Caco-2 (cell line): Measurements from ENCODE around the gene C22orf23. TPM values are rescaled to one million over a fixed set of nuclear protein-coding genes. Genes with fewer than 3 reads are reported as not detected.

Experiments
- BruUV-seq: library from RNA; stranded (reverse); fragments of 400-500 nt; replicated peaks from 2 replicates; lab custom pipeline; 2021; lab: Mats Ljungman, UMichigan
- CTCF ChIA-PET: fragments of 300-600 bp; sonication (Branson Sonifier 250); formaldehyde crosslinking; loops from one replicate; lab custom pipeline; 2022; ENCODE audit warnings: antibody characterized with exemption; lab: Charles Lee
- POLR2A ChIA-PET: fragments of 300-600 bp; sonication (Branson Sonifier 250); formaldehyde crosslinking; loops from one replicate; lab custom pipeline; 2022; ENCODE audit warnings: antibody characterized with exemption; lab: Charles Lee
- DNase-seq, 2 experiments: peaks; one replicate each; pipeline versions ENCODE4 v3.0.0 to v3.0.0-alpha.2; 2020 to 2022
- H3K27me3 ChIP-seq: replicated peaks from 2 replicates; pipeline ENCODE4 v1.6.0; 2011; ENCODE audit warnings: low read length; ENCODE audit not compliant: control insufficient read depth, insufficient read depth
- H3K36me3 ChIP-seq: 2 replicates; pipeline ENCODE4 v1.5.1; 2011; ENCODE audit warnings: low read length; ENCODE audit not compliant: control insufficient read depth, insufficient read depth
- H3K4me1 ChIP-seq: fragments of 250-450 bp; sonication (Bioruptor Pico); 2 replicates; pipeline ENCODE4 v1.5.1; 2020; ENCODE audit warnings: mild to moderate bottlenecking
- H3K4me3 ChIP-seq: 2 replicates; pipeline ENCODE4 v1.5.1; 2011; ENCODE audit warnings: low read depth, mild to moderate bottlenecking, control low read depth, low read length
- H3K9me3 ChIP-seq: fragments of 250-450 bp; sonication (Bioruptor Pico); 2 replicates; pipeline ENCODE4 v1.5.1; 2020; ENCODE audit warnings: mild to moderate bottlenecking, moderate library complexity
- H3K27ac Mint-ChIP-seq: one replicate; pipeline ENCODE4 v1.8.0; 2022; ENCODE audit warnings: mixed read lengths; ENCODE audit not compliant: unreplicated experiment
- H3K27me3 Mint-ChIP-seq: one replicate; pipeline ENCODE4 v1.8.0; 2022; ENCODE audit warnings: mixed read lengths; ENCODE audit not compliant: insufficient read depth, unreplicated experiment
- H3K36me3 Mint-ChIP-seq: one replicate; pipeline ENCODE4 v1.8.0; 2022; ENCODE audit warnings: mild to moderate bottlenecking, mixed read lengths; ENCODE audit not compliant: insufficient read depth, unreplicated experiment
- H3K4me1 Mint-ChIP-seq: one replicate; pipeline ENCODE4 v1.8.0; 2022; ENCODE audit warnings: low read depth, mixed read lengths; ENCODE audit not compliant: unreplicated experiment
- H3K4me3 Mint-ChIP-seq: one replicate; pipeline ENCODE4 v1.8.0; 2022; ENCODE audit warnings: mild to moderate bottlenecking, moderate library complexity, mixed read lengths; ENCODE audit not compliant: unreplicated experiment
- H3K9me3 Mint-ChIP-seq: one replicate; pipeline ENCODE4 v1.8.0; 2022; ENCODE audit warnings: mixed read lengths; ENCODE audit not compliant: unreplicated experiment
- intact Hi-C: fragments of 100-400 bp; cut with micrococcal nuclease; formaldehyde crosslinking; loops from one replicate; pipeline ENCODE4 v1.10.0; 2022; ENCODE audit not compliant: unreplicated experiment
- total RNA-seq: library from RNA; stranded (reverse); gene quantifications from 2 replicates; pipeline ENCODE4 v1.2.3, GENCODE V29; 2022
- TF ChIP-seq, protein P1 (sequence below), 2 experiments: fragments of 200-600 bp in 1 of 2; IDR thresholded peaks; 1 replicate in 1 of 2; 2 replicates in 1 of 2; pipeline versions ENCODE4 v1.5.1 to v1.8.0; 2011 to 2022; ENCODE audit warnings: antibody characterized with exemption in 1 of 2, control low read depth in 1 of 2, inconsistent platforms in 1 of 2, low read depth in 1 of 2, low read length in 1 of 2, mild to moderate bottlenecking in 1 of 2, moderate library complexity in 1 of 2; ENCODE audit not compliant: insufficient read depth in 1 of 2, severe bottlenecking in 1 of 2, unreplicated experiment in 1 of 2

The C22orf23 gene
- total RNA-seq, 1 experiment from 2014 or later: not detected

GRCh38 chr22:37916311-37916710 lies 37.1 kb downstream of the C22orf23 start:
- Histone ChIP-seq H3K4me3 (no peak overlapping the region), H3K9me3 (no peaks in the 10 kb centered on the region), H3K36me3 (peaks cover 3% of the 10 kb centered on the region), H3K4me1 (no peaks in the 10 kb centered on the region), H3K27me3 (no peaks in the 10 kb centered on the region)
- Mint-ChIP-seq H3K27me3 (no peaks in the 10 kb centered on the region), H3K4me3 (no peak overlapping the region), H3K9me3 (no peaks in the 10 kb centered on the region), H3K4me1 (no peaks in the 10 kb centered on the region), H3K27ac (no peak overlapping the region), H3K36me3 (peaks cover 46% of the 10 kb centered on the region)
- ChIA-PET POLR2A (no interaction called here), CTCF (no interaction called here)
- BruUV-seq: no TSS peak
- intact Hi-C loops: no loop called here
- TF ChIP-seq, protein P1, sequence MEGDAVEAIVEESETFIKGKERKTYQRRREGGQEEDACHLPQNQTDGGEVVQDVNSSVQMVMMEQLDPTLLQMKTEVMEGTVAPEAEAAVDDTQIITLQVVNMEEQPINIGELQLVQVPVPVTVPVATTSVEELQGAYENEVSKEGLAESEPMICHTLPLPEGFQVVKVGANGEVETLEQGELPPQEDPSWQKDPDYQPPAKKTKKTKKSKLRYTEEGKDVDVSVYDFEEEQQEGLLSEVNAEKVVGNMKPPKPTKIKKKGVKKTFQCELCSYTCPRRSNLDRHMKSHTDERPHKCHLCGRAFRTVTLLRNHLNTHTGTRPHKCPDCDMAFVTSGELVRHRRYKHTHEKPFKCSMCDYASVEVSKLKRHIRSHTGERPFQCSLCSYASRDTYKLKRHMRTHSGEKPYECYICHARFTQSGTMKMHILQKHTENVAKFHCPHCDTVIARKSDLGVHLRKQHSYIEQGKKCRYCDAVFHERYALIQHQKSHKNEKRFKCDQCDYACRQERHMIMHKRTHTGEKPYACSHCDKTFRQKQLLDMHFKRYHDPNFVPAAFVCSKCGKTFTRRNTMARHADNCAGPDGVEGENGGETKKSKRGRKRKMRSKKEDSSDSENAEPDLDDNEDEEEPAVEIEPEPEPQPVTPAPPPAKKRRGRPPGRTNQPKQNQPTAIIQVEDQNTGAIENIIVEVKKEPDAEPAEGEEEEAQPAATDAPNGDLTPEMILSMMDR (IDR thresholded peaks at IDR 0.05; ENCODE audit: insufficient read depth in 1 of 2, low read depth in 1 of 2, low read length in 1 of 2, severe bottlenecking in 1 of 2, unreplicated experiment in 1 of 2): no peak
- DNase-seq: no peak

DNA sequence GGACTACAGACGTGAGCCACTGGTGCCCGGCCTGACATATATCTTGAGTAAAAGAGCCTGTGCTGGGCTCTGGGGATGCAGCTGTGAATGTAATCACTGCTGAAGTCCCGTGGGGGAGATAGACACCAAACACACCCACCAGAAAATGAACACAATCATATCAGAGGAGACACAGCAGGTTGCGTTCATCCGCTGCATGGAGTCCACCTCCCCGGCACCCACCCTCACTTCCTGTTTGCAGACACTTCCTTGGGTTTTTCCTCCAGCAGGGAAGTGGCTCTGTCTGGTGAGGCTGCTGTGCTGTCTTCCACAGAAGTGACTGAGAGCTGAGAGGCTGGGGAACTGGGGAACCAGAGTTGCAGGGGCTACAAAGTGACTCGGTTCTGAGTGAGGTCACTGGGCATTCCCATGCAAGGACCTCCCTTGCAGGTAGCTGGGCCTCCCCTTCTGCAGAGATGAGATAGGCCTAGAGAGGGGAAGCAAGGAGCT lies 40.1 kb downstream of the C22orf23 start:
- Mint-ChIP-seq H3K4me3 (no peak overlapping the region), H3K36me3 (peaks cover 32% of the 10 kb centered on the region), H3K27me3 (no peaks in the 10 kb centered on the region), H3K27ac (no peak overlapping the region), H3K4me1 (no peaks in the 10 kb centered on the region), H3K9me3 (no peaks in the 10 kb centered on the region)
- H3K4me1 ChIP-seq: no peaks in the 10 kb centered on the region
- BruUV-seq: no TSS peak
- TF ChIP-seq, protein P1 (IDR thresholded peaks at IDR 0.05; ENCODE audit: insufficient read depth in 1 of 2, low read depth in 1 of 2, low read length in 1 of 2, severe bottlenecking in 1 of 2, unreplicated experiment in 1 of 2): no peak
- POLR2A ChIA-PET: no interaction called here
- intact Hi-C loops: no loop called here
- CTCF ChIA-PET: no interaction called here
- H3K27me3 ChIP-seq: no peaks in the 10 kb centered on the region
- H3K4me3 ChIP-seq: no peak overlapping the region
- no peaks in the 10 kb centered on the region for H3K9me3 ChIP-seq
- no peak for DNase-seq
- H3K36me3 ChIP-seq: peaks cover 1% of the 10 kb centered on the region; the same call in 1 of the 2 replicates

- Mint-ChIP-seq H3K36me3 (peaks cover 29% of the 10 kb centered on the region), H3K4me1 (peaks cover 9% of the 10 kb centered on the region), H3K27me3 (no peaks in the 10 kb centered on the region), H3K27ac (no peak overlapping the region), H3K4me3 (no peak overlapping the region), H3K9me3 (no peaks in the 10 kb centered on the region)
- ChIA-PET POLR2A (interaction anchor here (0.7 kb wide), 1 partner anchor 19 kb away, joined by 4 read pairs; no protein-coding TSS in a partner anchor), CTCF (interaction anchor here (1.3 kb wide), 1 partner anchor 25 kb away, joined by 4 read pairs; no protein-coding TSS in a partner anchor)
- Histone ChIP-seq H3K27me3 (no peaks in the 10 kb centered on the region), H3K9me3 (no peaks in the 10 kb centered on the region), H3K4me3 (no peak overlapping the region), H3K4me1 (peaks cover 7% of the 10 kb centered on the region), H3K36me3 (no peaks in the 10 kb centered on the region)
- BruUV-seq: no TSS peak
- TF ChIP-seq, protein P1 (IDR thresholded peaks at IDR 0.05; ENCODE audit: insufficient read depth in 1 of 2, low read depth in 1 of 2, low read length in 1 of 2, severe bottlenecking in 1 of 2, unreplicated experiment in 1 of 2): no peak
- no peak for DNase-seq
- intact Hi-C loops: no loop called here
These were observed 41.2 kb downstream of the C22orf23 start for GRCh38 chr22:37912171-37912570.
